Choroid plexus epithelial cell (primary cell): ENCODE measurements around the gene CCND2.
A peak's percentile ranks its signal among the peaks of the same experiment; 100 is the strongest.

Experiments used
- DNase-seq: peaks from one replicate; pipeline ENCODE4 v3.0.0-alpha.2; 2010; ENCODE audit warnings: low read depth
- H3K4me3 ChIP-seq: 2 replicates; pipeline ENCODE4 v1.5.1; 2011; ENCODE audit warnings: low read depth, mild to moderate bottlenecking, control low read depth, low read length, moderate library complexity
- TF ChIP-seq, protein P1 (sequence below): conservative IDR thresholded peaks from 2 replicates; pipeline ENCODE4 v1.5.1; 2011; ENCODE audit warnings: low read depth, mild to moderate bottlenecking, control low read depth, inconsistent platforms, low read length, moderate library complexity

The CCND2 gene

DNA sequence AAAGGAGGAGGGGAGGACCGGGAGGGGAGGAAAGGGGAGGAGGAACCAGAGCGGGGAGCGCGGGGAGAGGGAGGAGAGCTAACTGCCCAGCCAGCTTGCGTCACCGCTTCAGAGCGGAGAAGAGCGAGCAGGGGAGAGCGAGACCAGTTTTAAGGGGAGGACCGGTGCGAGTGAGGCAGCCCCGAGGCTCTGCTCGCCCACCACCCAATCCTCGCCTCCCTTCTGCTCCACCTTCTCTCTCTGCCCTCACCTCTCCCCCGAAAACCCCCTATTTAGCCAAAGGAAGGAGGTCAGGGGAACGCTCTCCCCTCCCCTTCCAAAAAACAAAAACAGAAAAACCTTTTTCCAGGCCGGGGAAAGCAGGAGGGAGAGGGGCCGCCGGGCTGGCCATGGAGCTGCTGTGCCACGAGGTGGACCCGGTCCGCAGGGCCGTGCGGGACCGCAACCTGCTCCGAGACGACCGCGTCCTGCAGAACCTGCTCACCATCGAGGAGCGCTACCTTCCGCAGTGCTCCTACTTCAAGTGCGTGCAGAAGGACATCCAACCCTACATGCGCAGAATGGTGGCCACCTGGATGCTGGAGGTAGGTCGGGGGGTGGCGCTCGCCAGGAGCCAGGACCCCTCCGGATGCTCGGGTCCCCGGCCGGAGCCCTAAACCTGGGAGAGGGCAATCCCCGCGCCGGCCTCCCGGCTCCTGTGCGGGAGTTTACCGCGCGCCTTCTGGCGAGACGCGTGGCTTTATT, at the start of gene CCND2:
TSS of gene CCND2 (plus strand) at position 111 of the 744 bp plus-strand sequence. CDS start at position 390, 279 bp downstream.
- peak within 1 kb of the TSS; percentile 61 for H3K4me3 ChIP-seq
- peak; percentile 68 for DNase-seq
- TF ChIP-seq, protein P1, sequence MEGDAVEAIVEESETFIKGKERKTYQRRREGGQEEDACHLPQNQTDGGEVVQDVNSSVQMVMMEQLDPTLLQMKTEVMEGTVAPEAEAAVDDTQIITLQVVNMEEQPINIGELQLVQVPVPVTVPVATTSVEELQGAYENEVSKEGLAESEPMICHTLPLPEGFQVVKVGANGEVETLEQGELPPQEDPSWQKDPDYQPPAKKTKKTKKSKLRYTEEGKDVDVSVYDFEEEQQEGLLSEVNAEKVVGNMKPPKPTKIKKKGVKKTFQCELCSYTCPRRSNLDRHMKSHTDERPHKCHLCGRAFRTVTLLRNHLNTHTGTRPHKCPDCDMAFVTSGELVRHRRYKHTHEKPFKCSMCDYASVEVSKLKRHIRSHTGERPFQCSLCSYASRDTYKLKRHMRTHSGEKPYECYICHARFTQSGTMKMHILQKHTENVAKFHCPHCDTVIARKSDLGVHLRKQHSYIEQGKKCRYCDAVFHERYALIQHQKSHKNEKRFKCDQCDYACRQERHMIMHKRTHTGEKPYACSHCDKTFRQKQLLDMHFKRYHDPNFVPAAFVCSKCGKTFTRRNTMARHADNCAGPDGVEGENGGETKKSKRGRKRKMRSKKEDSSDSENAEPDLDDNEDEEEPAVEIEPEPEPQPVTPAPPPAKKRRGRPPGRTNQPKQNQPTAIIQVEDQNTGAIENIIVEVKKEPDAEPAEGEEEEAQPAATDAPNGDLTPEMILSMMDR: no peak

DNA sequence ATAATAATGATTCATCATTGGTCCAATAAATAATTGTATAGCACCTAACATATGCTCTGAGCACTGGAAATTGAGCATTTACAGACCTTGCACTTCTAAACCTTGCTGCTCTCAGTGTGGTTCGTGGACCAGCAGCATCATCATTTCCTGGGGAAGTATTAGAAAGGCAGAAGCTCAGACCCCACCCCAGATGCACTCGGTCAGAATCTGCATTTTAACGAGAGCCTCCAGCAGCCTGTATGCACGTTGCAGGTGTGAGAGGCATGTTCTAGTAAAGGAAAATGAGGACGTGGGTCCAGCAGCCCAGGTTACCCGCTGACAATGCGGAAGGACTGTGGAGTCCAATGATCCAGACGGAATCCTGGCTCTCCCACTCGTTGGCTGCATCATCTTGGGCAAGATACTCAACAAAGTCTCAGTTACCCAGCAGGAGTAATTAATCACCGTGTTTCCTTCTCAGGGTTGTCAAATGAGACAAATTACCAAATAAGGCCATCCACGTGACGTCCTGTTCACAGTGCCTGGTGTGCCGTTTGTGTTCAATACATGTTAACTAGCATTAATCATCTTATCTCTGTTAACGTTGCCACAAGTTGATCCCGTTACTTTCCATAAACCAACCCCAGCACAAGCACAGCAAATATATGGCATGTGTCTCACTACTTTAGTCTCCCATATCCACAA, 49.2 kb upstream of the CCND2 start:
- no peak overlapping the region for H3K4me3 ChIP-seq
- no peak for DNase-seq
- TF ChIP-seq, protein P1: no peak

DNA sequence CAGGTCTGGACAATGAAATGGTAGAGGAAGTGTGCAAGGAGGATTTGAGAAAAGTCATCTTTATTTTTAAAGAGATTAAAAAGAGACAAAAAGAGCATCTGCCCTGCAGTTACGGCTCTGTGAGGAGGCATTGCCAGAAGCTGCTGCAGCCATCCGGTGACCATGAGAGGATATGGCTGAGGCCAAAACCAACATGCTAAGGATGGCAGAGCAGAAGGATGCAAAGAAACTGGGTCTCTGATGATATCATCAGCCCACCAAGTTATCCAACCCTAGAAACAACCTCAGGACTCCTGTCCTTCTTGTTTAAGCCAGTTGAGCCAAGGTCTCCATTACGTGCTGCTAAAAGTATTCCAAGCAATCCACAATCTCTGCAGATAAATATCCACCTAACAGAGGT, 48.0 kb upstream of the CCND2 start:
- TF ChIP-seq, protein P1: no peak
- no peak overlapping the region for H3K4me3 ChIP-seq
- no peak for DNase-seq

DNA sequence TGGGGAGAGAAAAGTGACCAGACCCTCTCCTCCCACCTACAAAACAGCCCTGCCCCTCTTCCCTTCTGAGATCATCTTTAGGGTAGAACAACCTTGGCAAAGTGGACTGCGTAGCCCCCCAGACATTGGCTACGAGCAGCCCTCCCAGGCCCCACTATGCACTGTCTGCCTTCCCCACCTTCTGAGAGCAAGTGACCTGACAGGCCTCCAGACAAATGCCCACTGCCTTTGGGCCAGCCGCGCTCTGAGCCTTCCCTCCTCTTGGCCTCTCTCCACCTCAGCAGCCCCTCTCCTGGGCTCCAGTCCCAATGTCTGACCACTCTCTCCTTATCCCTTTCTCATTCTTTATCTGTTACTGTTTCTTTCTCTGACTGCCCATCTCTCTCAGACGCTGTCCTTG, 46.5 kb upstream of the CCND2 start:
- no peak overlapping the region for H3K4me3 ChIP-seq
- TF ChIP-seq, protein P1: no peak
- no peak for DNase-seq

DNA sequence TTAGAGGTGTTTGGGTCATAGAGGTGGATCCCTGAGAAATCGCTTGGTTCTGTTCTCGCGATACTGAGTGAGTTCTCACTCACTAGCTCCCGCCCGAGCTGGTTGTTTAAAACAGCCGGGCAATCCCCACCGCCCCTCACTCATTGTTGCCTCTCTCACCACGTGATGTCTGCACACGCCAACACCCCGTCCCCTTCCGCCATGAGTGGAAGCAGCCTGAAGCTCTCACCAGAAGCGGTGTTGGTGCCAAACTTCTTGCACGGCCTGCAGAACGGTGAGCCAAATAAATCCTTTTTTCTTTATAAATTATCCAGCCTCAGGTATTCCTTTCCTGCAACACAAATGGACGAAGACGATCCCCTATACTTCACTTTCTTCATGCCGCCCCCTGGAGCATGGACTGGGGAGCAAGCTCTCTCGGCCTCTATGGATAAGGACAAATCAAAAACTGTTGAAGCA, 45.4 kb upstream of the CCND2 start:
- H3K4me3 ChIP-seq: no peak overlapping the region
- DNase-seq: no peak
- TF ChIP-seq, protein P1: no peak

DNA sequence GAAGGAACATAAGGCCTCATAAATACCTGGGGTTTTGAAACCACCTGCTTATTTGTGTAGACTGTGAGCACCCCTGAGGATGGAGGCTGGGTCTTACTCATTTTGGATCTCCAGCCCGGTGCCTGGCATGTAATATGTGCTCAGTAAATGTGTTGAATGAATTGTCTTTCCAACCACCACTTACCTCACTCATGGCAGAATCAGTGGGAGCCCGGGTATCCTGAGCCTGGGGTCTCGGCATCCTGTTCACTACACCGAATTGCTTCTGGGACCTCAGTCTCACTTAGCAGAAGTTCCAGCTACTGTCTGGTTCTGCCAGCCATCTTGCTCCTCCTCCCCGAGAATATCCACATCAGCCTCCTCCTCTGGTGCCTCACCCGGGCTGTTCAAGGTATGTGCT, 43.0 kb upstream of the CCND2 start:
- TF ChIP-seq, protein P1: no peak
- no peak overlapping the region for H3K4me3 ChIP-seq
- no peak for DNase-seq
